NT2/D1 (cell line): ENCODE measurements around the gene SLC9A7.

Experiments used
- YY1 ChIP-seq: IDR thresholded peaks from 2 replicates; pipeline ENCODE4 v1.6.1; 2011; ENCODE audit not compliant: insufficient read length, insufficient read depth
- ZNF274 ChIP-seq: IDR thresholded peaks from 2 replicates; pipeline ENCODE4 v1.6.1; 2011; ENCODE audit warnings: mild to moderate bottlenecking, low read depth, low read length

DNA sequence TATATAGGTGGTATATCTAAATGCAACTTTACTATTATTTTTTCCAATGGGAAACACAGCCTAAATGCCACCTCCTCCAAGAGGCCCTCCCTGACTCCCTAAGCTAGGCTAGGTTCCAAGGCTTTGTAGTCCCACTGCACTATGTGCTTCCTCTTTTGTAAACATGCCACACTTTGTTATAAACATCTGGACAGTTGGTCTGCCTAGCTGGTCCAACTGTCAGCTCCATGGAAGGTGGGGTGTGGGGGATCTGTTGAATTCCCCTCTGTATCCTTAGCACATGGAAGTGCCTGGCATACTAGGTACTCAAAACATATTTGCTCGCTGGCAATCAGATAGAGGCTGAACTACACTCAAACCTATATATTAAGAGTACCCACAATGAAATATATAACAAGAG lies 63.4 kb downstream of the SLC9A7 start:
- TF ChIP-seq ZNF274, result no peak
- TF ChIP-seq YY1, result no peak
